NB4 (cell line): Measurements from ENCODE around the gene MAPK8IP1.

Experiments used
- MYC ChIP-seq: IDR thresholded peaks from 2 replicates; pipeline ENCODE4 v1.6.1; 2011; ENCODE audit warnings: low read depth, low read length
- POLR2A ChIP-seq: IDR thresholded peaks from 2 replicates; pipeline ENCODE4 v1.6.1; 2011; ENCODE audit warnings: mild to moderate bottlenecking; ENCODE audit not compliant: insufficient read length; ENCODE audit errors: extremely low read depth
- TF ChIP-seq, protein P1 (sequence below): IDR thresholded peaks from one replicate; pipeline ENCODE4 v1.5.1; 2012; ENCODE audit warnings: low read depth, low read length
- TF ChIP-seq, protein P2 (sequence below): IDR thresholded peaks from 2 replicates; pipeline ENCODE4 v1.6.1; 2011; ENCODE audit warnings: low read depth, low read length

DNA sequence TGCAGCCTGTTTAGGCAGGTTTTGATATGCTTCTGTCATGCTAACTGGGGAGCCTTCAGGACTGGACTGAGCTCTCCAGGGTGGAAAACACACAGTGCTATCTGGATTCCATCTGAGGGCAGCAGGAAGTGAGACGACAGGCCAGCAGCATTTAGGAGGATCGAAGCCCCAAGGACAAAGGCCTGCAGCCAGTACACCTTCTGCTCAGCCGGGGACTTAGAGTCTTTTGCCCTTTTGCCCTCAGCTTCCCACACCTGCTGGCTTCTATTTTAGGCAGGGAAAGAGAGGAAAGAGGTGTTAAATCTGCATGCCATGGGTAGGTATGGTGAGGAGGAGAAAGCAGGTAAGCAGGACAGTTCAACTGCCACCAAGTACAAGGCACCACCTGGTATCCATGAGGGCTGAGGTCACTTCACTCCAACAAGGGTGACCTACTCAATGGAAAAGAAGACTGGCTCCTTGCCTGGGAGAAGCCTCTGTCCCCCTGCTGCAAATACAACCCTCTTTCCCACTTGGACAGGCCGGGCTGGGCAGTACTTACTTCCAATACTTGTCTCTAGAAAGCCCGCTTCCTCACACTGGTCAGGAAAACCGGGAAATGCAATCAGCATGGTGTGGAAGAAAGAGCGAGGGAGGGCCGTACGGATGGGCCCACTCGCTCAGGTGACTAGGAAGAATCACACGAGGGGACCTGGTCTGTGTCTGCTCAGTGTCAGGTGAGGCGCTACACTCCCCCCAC is 49.3 kb downstream of the MAPK8IP1 start:
- TF ChIP-seq, protein P1, sequence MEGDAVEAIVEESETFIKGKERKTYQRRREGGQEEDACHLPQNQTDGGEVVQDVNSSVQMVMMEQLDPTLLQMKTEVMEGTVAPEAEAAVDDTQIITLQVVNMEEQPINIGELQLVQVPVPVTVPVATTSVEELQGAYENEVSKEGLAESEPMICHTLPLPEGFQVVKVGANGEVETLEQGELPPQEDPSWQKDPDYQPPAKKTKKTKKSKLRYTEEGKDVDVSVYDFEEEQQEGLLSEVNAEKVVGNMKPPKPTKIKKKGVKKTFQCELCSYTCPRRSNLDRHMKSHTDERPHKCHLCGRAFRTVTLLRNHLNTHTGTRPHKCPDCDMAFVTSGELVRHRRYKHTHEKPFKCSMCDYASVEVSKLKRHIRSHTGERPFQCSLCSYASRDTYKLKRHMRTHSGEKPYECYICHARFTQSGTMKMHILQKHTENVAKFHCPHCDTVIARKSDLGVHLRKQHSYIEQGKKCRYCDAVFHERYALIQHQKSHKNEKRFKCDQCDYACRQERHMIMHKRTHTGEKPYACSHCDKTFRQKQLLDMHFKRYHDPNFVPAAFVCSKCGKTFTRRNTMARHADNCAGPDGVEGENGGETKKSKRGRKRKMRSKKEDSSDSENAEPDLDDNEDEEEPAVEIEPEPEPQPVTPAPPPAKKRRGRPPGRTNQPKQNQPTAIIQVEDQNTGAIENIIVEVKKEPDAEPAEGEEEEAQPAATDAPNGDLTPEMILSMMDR = no peak
- TF ChIP-seq MYC (no peak), POLR2A (no peak)
- TF ChIP-seq, protein P2, sequence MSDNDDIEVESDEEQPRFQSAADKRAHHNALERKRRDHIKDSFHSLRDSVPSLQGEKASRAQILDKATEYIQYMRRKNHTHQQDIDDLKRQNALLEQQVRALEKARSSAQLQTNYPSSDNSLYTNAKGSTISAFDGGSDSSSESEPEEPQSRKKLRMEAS = no peak
